HepG2 (cell line): ENCODE measurements around the gene TTC39B. TPM values are rescaled to one million over a fixed set of nuclear protein-coding genes. Genes with fewer than 3 reads are reported as not detected.

Experiments used
- CAMTA2 ChIP-seq: sonication (generic); formaldehyde crosslinking; IDR thresholded peaks from 2 replicates; pipeline ENCODE4 v1.4.0; 2020; ENCODE audit warnings: mild to moderate bottlenecking, missing genetic modification reagents, borderline replicate concordance
- HMGXB4 ChIP-seq, 2 experiments: sonication (generic) in 1 of 2; formaldehyde crosslinking in 1 of 2; IDR thresholded peaks; 2 replicates each; pipeline versions ENCODE4 v1.4.0 to v1.6.1; 2018 to 2020; ENCODE audit warnings: missing genetic modification reagents in 2 of 2, borderline replicate concordance in 1 of 2, low read depth in 1 of 2, mild to moderate bottlenecking in 1 of 2, missing biosample characterization in 1 of 2
- HOXA7 ChIP-seq: sonication (generic); formaldehyde crosslinking; IDR thresholded peaks from 2 replicates; pipeline ENCODE4 v1.8.1; 2022; ENCODE audit warnings: mild to moderate bottlenecking, missing genetic modification reagents, moderate library complexity
- KAT8 ChIP-seq: IDR thresholded peaks from 2 replicates; pipeline ENCODE4 v1.6.1; 2016; ENCODE audit warnings: missing genetic modification reagents, missing compliant biosample characterization
- MBNL3 ChIP-seq: fragments of 250-450 bp; sonication (Bioruptor Pico); conservative IDR thresholded peaks from 2 replicates; pipeline ENCODE4 v1.8.0; 2022; ENCODE audit warnings: mild to moderate bottlenecking, inconsistent platforms
- MIXL1 ChIP-seq: IDR thresholded peaks from 2 replicates; pipeline ENCODE4 v1.6.1; 2016
- NFYC ChIP-seq: IDR thresholded peaks from 2 replicates; pipeline ENCODE4 v1.6.1; 2016; ENCODE audit warnings: missing genetic modification reagents, missing compliant biosample characterization
- RBM22 ChIP-seq: fragments of 200-400 bp; formaldehyde crosslinking; optimal IDR thresholded peaks from 2 replicates; pipeline ENCODE3; 2017; ENCODE audit warnings: mild to moderate bottlenecking, low read length, moderate library complexity
- RFXAP ChIP-seq: sonication (generic); formaldehyde crosslinking; IDR thresholded peaks from 2 replicates; pipeline ENCODE4 v1.4.0; 2020; ENCODE audit warnings: missing genetic modification reagents, borderline replicate concordance
- SAP130 ChIP-seq: IDR thresholded peaks from 2 replicates; pipeline ENCODE4 v1.6.1; 2016; ENCODE audit warnings: low read depth
- TFDP1 ChIP-seq: IDR thresholded peaks from 2 replicates; pipeline ENCODE4 v1.6.1; 2016; ENCODE audit warnings: missing compliant biosample characterization, missing genetic modification reagents, borderline replicate concordance
- ZNF326 ChIP-seq: sonication (generic); formaldehyde crosslinking; IDR thresholded peaks from 2 replicates; pipeline ENCODE4 v1.4.0; 2020; ENCODE audit warnings: missing genetic modification reagents, borderline replicate concordance
- polyA plus RNA-seq, 8 experiments: library from polyadenylated mRNA; depleted of rRNA in 3 of 8; stranded (reverse) in 7 of 8; unstranded in 1 of 8; fragments of >200 nt; fragmentation: Illumina TruSeq in 4 of 8; extraction: Trizol in 4 of 8; gene quantifications; 2 replicates each; pipeline versions ENCODE4 v1.2.1 to v1.2.3, GENCODE V29; 2011 to 2016; ENCODE audit warnings: low read depth in 4 of 8, missing spikeins in 1 of 8, mixed read lengths in 1 of 8; ENCODE audit not compliant: insufficient read depth in 1 of 8
- total RNA-seq, 5 experiments: library from RNA; depleted of rRNA; stranded (reverse); fragments of >200 nt; fragmentation: Illumina TruSeq; extraction: Trizol; gene quantifications; 2 replicates each; pipeline ENCODE4 v1.2.3, GENCODE V29; 2016; ENCODE audit warnings: low read depth in 1 of 5
- TF ChIP-seq, protein P1 (sequence below): sonication (generic); formaldehyde crosslinking; IDR thresholded peaks from 2 replicates; pipeline ENCODE4 v1.4.0; 2020; ENCODE audit warnings: missing genetic modification reagents
- TF ChIP-seq, protein P2 (sequence below): sonication (generic); formaldehyde crosslinking; IDR thresholded peaks from 2 replicates; pipeline ENCODE4 v1.5.0; 2020; ENCODE audit warnings: mild to moderate bottlenecking, missing genetic modification reagents

The TTC39B gene
- total and polyA plus RNA-seq, 2 of the 13 experiments (the other 11 are each of a cell fraction or from before 2014, with no cell fraction given): 14.3 to 19.4 TPM

DNA sequence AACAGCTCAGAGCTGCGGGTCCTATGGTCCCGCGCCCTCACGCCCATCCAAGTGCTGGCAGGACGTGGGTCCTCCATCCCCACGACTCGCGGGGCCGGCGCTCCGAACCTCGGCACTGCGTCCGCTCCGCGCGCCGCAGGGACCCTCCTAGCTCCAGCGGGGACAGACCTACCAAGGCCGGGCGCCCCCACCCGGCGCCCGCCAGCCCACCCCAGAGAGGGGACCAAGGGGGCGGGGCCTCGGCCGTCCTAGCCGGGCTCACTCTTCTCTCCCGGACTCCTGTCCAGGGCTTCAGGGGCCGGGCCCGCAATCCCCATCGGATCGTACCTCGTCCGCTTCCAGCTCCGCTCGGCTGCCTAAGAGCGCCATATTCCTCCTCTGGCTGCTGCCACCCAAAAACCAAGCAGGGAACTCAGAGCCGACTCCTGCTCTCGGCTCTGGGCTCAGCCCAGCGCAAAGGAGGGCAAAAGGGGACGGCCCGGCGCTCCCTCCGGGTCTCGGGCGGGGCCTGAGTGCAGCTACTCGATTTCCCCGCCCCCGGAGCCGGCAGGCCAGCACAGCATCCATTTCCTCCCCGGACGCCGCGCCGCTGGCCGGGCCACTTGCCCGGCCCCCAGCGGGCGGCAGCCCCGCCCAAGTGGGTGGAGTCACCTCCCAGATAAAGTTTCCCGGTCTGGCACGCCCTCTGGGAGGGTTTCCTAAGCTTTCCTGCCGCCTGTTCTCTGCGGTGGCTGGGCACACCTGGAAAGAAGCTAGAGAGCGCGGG, at the start of gene TTC39B (continued):
- TF ChIP-seq, protein P1, sequence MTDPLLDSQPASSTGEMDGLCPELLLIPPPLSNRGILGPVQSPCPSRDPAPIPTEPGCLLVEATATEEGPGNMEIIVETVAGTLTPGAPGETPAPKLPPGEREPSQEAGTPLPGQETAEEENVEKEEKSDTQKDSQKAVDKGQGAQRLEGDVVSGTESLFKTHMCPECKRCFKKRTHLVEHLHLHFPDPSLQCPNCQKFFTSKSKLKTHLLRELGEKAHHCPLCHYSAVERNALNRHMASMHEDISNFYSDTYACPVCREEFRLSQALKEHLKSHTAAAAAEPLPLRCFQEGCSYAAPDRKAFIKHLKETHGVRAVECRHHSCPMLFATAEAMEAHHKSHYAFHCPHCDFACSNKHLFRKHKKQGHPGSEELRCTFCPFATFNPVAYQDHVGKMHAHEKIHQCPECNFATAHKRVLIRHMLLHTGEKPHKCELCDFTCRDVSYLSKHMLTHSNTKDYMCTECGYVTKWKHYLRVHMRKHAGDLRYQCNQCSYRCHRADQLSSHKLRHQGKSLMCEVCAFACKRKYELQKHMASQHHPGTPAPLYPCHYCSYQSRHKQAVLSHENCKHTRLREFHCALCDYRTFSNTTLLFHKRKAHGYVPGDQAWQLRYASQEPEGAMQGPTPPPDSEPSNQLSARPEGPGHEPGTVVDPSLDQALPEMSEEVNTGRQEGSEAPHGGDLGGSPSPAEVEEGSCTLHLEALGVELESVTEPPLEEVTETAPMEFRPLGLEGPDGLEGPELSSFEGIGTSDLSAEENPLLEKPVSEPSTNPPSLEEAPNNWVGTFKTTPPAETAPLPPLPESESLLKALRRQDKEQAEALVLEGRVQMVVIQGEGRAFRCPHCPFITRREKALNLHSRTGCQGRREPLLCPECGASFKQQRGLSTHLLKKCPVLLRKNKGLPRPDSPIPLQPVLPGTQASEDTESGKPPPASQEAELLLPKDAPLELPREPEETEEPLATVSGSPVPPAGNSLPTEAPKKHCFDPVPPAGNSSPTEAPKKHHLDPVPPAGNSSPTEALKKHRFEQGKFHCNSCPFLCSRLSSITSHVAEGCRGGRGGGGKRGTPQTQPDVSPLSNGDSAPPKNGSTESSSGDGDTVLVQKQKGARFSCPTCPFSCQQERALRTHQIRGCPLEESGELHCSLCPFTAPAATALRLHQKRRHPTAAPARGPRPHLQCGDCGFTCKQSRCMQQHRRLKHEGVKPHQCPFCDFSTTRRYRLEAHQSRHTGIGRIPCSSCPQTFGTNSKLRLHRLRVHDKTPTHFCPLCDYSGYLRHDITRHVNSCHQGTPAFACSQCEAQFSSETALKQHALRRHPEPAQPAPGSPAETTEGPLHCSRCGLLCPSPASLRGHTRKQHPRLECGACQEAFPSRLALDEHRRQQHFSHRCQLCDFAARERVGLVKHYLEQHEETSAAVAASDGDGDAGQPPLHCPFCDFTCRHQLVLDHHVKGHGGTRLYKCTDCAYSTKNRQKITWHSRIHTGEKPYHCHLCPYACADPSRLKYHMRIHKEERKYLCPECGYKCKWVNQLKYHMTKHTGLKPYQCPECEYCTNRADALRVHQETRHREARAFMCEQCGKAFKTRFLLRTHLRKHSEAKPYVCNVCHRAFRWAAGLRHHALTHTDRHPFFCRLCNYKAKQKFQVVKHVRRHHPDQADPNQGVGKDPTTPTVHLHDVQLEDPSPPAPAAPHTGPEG (CRISPR knock-in tag): peak; percentile 59; the same call in 1 of the 2 replicates
- TF ChIP-seq HMGXB4 (CRISPR knock-in tag; IDR thresholded peaks at IDR 0.05; ENCODE audit: borderline replicate concordance in 1 of 2, low read depth in 1 of 2) (peak; percentile 25 to 68; a peak in 1 of 4 replicates), RBM22 (no peak), HOXA7 (CRISPR knock-in tag) (no peak), NFYC (CRISPR knock-in tag) (no peak; the same call in 1 of the 2 replicates), MIXL1 (CRISPR knock-in tag) (0 out of 2 replicates have a peak, but pooled peaks have one; percentile 9), RFXAP (0 out of 2 replicates have a peak, but pooled peaks have one; percentile 2), TFDP1 (CRISPR knock-in tag) (peak; percentile 78; the same call in 1 of the 2 replicates), ZNF326 (CRISPR knock-in tag) (no peak), SAP130 (CRISPR knock-in tag) (peak; percentile 72), MBNL3 (CRISPR knock-in tag) (no peak), CAMTA2 (no peak), KAT8 (CRISPR knock-in tag) (peak; percentile 48; the same call in 1 of the 2 replicates)
- TF ChIP-seq, protein P2, sequence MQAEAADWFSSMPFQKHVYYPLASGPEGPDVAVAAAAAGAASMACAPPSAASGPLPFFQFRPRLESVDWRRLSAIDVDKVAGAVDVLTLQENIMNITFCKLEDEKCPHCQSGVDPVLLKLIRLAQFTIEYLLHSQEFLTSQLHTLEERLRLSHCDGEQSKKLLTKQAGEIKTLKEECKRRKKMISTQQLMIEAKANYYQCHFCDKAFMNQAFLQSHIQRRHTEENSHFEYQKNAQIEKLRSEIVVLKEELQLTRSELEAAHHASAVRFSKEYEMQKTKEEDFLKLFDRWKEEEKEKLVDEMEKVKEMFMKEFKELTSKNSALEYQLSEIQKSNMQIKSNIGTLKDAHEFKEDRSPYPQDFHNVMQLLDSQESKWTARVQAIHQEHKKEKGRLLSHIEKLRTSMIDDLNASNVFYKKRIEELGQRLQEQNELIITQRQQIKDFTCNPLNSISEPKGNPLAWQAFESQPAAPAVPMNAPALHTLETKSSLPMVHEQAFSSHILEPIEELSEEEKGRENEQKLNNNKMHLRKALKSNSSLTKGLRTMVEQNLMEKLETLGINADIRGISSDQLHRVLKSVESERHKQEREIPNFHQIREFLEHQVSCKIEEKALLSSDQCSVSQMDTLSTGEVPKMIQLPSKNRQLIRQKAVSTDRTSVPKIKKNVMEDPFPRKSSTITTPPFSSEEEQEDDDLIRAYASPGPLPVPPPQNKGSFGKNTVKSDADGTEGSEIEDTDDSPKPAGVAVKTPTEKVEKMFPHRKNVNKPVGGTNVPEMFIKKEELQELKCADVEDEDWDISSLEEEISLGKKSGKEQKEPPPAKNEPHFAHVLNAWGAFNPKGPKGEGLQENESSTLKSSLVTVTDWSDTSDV (CRISPR knock-in tag): no peak
